ENCODE results near the gene DPYSL4. TPM values are rescaled to one million over a fixed set of nuclear protein-coding genes. Genes with fewer than 3 reads are reported as not detected.

Gene DPYSL4
- total and polyA plus RNA-seq, 2 of the 4 experiments (the other 2 are of a cell fraction), result 8.1 to 30.5 TPM

- Histone ChIP-seq H4K91ac (ENCODE audit: insufficient read depth, low read depth, low read length) (no peak overlapping the region), H4K20me1 (ENCODE audit: insufficient read depth, low read length) (no peaks in the 10 kb centered on the region; the same call in 1 of the 2 replicates), H3K4ac (ENCODE audit: low read depth, low read length) (no peak overlapping the region), H2AK9ac (replicated peaks; ENCODE audit: low read depth, low read length, poor library complexity) (no peak overlapping the region), H3K9me1 (ENCODE audit: insufficient read depth, low read length) (no peaks in the 10 kb centered on the region), H3K9me3 (ENCODE audit: control insufficient read depth, insufficient read depth, low read length) (no peaks in the 10 kb centered on the region; the same call in 1 of the 2 replicates), H2BK15ac (ENCODE audit: low read depth, low read length) (no peak overlapping the region), H4K8ac (ENCODE audit: low read depth in 2 of 2, low read length in 2 of 2) (no peak overlapping the region), H3K23ac (ENCODE audit: low read depth, low read length) (no peak overlapping the region), H4K5ac (ENCODE audit: low read depth, low read length) (no peak overlapping the region), H3K27ac (ENCODE audit: insufficient read depth, low read length) (no peak overlapping the region), H2BK20ac (ENCODE audit: low read depth, low read length) (no peak overlapping the region), H3K79me1 (ENCODE audit: low read depth in 1 of 2, low read length in 2 of 2) (no peaks in the 10 kb centered on the region), H3K9ac (ENCODE audit: low read depth, low read length) (no peak overlapping the region), H3K4me2 (ENCODE audit: low read depth, low read length) (no peak overlapping the region), H3K56ac (ENCODE audit: extremely low read depth, insufficient read depth, low read length) (no peak overlapping the region), H3K4me3 (ENCODE audit: insufficient read depth, low read depth, low read length) (no peak overlapping the region), H2BK5ac (ENCODE audit: low read depth, low read length, poor library complexity, severe bottlenecking) (no peak overlapping the region), H3K27me3 (ENCODE audit: control insufficient read depth, insufficient read depth, low read length) (peaks cover 29% of the 10 kb centered on the region), H3K14ac (replicated peaks; ENCODE audit: low read depth, low read length) (no peak overlapping the region), H3K18ac (ENCODE audit: low read depth, low read length) (no peak overlapping the region), H2AFZ (replicated peaks; ENCODE audit: low read length, poor library complexity) (peak overlapping the region; percentile 21), H3K4me1 (ENCODE audit: control insufficient read depth, insufficient read depth, low read length) (no peaks in the 10 kb centered on the region), H3K36me3 (ENCODE audit: control insufficient read depth, insufficient read depth, low read length) (no peaks in the 10 kb centered on the region), H2AK5ac (ENCODE audit: low read depth, low read length) (no peak overlapping the region), H2BK120ac (ENCODE audit: low read depth, low read length) (no peak overlapping the region)
- ChIA-PET POLR2A (ENCODE audit: unreplicated experiment) (no interaction called here), CTCF (no interaction called here)
- no peak; the same call in 1 of the 2 replicates for ATAC-seq (ENCODE audit: low read depth)
- dilution Hi-C loops (cut with HindIII; ENCODE audit: low sequenced_read_pairs, unreplicated experiment), result no loop called here
- no TSS peak for BruUV-seq (replicated peaks)
- DNase-seq, result no peak
- intact Hi-C loops (cut with micrococcal nuclease), result no loop called here
- TF ChIP-seq FOS (IDR thresholded peaks at IDR 0.05; ENCODE audit: low read depth, low read length) (no peak), MXI1 (IDR thresholded peaks at IDR 0.05; ENCODE audit: borderline replicate concordance, low read depth, low read length) (no peak), MAZ (IDR thresholded peaks at IDR 0.05; ENCODE audit: borderline replicate concordance, low read depth, low read length) (no peak), CHD1 (IDR thresholded peaks at IDR 0.05; ENCODE audit: low read depth, low read length) (no peak), MAFK (IDR thresholded peaks at IDR 0.05; ENCODE audit: low read depth, low read length) (no peak), CEBPB (IDR thresholded peaks at IDR 0.05; ENCODE audit: low read depth, low read length) (no peak), RAD21 (IDR thresholded peaks at IDR 0.05; ENCODE audit: low read length) (no peak), POLR2A (IDR thresholded peaks at IDR 0.05; ENCODE audit: low read depth, low read length) (no peak), RFX5 (IDR thresholded peaks at IDR 0.05; ENCODE audit: low read depth, low read length) (no peak)
- TF ChIP-seq, protein P1, sequence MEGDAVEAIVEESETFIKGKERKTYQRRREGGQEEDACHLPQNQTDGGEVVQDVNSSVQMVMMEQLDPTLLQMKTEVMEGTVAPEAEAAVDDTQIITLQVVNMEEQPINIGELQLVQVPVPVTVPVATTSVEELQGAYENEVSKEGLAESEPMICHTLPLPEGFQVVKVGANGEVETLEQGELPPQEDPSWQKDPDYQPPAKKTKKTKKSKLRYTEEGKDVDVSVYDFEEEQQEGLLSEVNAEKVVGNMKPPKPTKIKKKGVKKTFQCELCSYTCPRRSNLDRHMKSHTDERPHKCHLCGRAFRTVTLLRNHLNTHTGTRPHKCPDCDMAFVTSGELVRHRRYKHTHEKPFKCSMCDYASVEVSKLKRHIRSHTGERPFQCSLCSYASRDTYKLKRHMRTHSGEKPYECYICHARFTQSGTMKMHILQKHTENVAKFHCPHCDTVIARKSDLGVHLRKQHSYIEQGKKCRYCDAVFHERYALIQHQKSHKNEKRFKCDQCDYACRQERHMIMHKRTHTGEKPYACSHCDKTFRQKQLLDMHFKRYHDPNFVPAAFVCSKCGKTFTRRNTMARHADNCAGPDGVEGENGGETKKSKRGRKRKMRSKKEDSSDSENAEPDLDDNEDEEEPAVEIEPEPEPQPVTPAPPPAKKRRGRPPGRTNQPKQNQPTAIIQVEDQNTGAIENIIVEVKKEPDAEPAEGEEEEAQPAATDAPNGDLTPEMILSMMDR (conservative IDR thresholded peaks at IDR 0.05; ENCODE audit: low read depth, low read length), result no peak
- 48% methylated on average over 5 of the region's 26 CpGs; no CpG with 5 or more reads in 1 of the 2 experiments for WGBS, 2 experiments (ENCODE audit: extremely low coverage in 2 of 2, insufficient read length in 1 of 2)
- in situ Hi-C loops (cut with MboI; ENCODE audit: low sequenced_read_pairs), result no loop called here
Observed at GRCh38 chr10:132172091-132173066, 14.4 kb upstream of the DPYSL4 start.

Measured in IMR-90 (cell line).